Suprapubic skin (tissue), 4 donors: ENCODE measurements around the gene MAPK13.

ENCODE experiments used
- POLR2A ChIP-seq, 2 donors: fragments of 450-650 bp; IDR thresholded peaks; one replicate each; pipeline ENCODE4 v1.6.1; 2017; ENCODE audit warnings: antibody characterized with exemption in 2 of 2, mild to moderate bottlenecking in 2 of 2, moderate library complexity in 2 of 2
- POLR2AphosphoS5 ChIP-seq, 3 donors: sonication (generic); formaldehyde crosslinking; IDR thresholded peaks; one replicate each; pipeline ENCODE4 v1.6.1; 2017; ENCODE audit warnings: antibody characterized with exemption in 3 of 3
- TF ChIP-seq, protein P1 (sequence below), 2 donors: fragments of 200-600 bp in 1 of 2; fragments of 450-650 bp in 1 of 2; sonication (generic) in 1 of 2; IDR thresholded peaks; one replicate each; pipeline ENCODE4 v1.5.1; 2016 to 2019; ENCODE audit warnings: antibody characterized with exemption in 2 of 2, mild to moderate bottlenecking in 1 of 2, moderate library complexity in 1 of 2

DNA sequence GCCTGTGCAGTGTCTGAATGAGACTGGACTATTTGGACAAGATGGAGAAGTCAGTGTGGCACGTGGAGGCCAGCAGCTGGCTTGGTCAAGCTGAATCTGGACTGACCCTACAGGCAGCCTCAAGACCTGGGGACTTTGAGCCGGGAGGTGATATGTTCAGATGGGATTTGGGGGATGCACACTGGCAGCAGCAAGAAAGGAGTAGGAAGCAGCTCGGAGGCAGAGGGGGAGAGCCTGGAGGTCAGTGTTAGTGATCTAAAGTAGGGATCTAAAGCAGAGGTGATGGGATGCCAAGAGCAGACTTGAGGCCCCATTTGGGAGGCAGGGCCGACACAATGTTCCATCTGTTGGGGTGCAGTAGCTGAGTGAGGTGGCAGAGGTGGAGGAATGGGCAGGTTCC lies 2.8 kb downstream of the MAPK13 start:
- TF ChIP-seq, protein P1, sequence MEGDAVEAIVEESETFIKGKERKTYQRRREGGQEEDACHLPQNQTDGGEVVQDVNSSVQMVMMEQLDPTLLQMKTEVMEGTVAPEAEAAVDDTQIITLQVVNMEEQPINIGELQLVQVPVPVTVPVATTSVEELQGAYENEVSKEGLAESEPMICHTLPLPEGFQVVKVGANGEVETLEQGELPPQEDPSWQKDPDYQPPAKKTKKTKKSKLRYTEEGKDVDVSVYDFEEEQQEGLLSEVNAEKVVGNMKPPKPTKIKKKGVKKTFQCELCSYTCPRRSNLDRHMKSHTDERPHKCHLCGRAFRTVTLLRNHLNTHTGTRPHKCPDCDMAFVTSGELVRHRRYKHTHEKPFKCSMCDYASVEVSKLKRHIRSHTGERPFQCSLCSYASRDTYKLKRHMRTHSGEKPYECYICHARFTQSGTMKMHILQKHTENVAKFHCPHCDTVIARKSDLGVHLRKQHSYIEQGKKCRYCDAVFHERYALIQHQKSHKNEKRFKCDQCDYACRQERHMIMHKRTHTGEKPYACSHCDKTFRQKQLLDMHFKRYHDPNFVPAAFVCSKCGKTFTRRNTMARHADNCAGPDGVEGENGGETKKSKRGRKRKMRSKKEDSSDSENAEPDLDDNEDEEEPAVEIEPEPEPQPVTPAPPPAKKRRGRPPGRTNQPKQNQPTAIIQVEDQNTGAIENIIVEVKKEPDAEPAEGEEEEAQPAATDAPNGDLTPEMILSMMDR (IDR thresholded peaks at IDR 0.05) = no peak
- TF ChIP-seq POLR2A (IDR thresholded peaks at IDR 0.05) (no peak), POLR2AphosphoS5 (IDR thresholded peaks at IDR 0.05) (no peak)
